HFF-Myc (cell line): ENCODE results near the gene ALDOA.

Experiments
- DNase-seq: peaks from one replicate; pipeline ENCODE4 v3.0.0-alpha.2; 2011; ENCODE audit warnings: low read depth; ENCODE audit errors: extremely low read depth
- H3K4me3 ChIP-seq: replicated peaks from 2 replicates; pipeline ENCODE4 v1.5.1; 2011; ENCODE audit warnings: low read depth, mild to moderate bottlenecking, control low read depth, low read length
- CTCF ChIP-seq: IDR thresholded peaks from 2 replicates; pipeline ENCODE4 v1.5.1; 2012; ENCODE audit warnings: mild to moderate bottlenecking, low read depth, low read length, control low read depth; ENCODE audit errors: missing control alignments

The ALDOA gene

GRCh38 chr16:30116291-30117207 is 51.0 kb downstream of the ALDOA start:
- TF ChIP-seq CTCF: no peak
- no peak overlapping the region for H3K4me3 ChIP-seq
- no peak for DNase-seq

GRCh38 chr16:30117768-30118167 is 52.2 kb downstream of the ALDOA start:
- TF ChIP-seq CTCF: no peak
- no peak overlapping the region for H3K4me3 ChIP-seq
- DNase-seq: no peak

GRCh38 chr16:30119428-30119827 is 53.9 kb downstream of the ALDOA start:
- DNase-seq: no peak
- no peak for TF ChIP-seq CTCF
- H3K4me3 ChIP-seq: no peak overlapping the region
